Fibroblast of skin of left biceps (primary cell): Measurements from ENCODE around the gene LARP4.
"Not testable (repeated sequence)": the region's sequence is repeated elsewhere in the genome, so short reads cannot be mapped to it uniquely, and the experiment has no call there.

Source experiments
- DNase-seq, 2 experiments: peaks; one replicate each; pipeline ENCODE4 v3.0.0-alpha.2; 2013; ENCODE audit warnings: low read depth in 2 of 2

Gene LARP4

GRCh38 chr12:50401500-50402081 is 906 bp downstream of the LARP4 start:
- no peak for DNase-seq

DNA sequence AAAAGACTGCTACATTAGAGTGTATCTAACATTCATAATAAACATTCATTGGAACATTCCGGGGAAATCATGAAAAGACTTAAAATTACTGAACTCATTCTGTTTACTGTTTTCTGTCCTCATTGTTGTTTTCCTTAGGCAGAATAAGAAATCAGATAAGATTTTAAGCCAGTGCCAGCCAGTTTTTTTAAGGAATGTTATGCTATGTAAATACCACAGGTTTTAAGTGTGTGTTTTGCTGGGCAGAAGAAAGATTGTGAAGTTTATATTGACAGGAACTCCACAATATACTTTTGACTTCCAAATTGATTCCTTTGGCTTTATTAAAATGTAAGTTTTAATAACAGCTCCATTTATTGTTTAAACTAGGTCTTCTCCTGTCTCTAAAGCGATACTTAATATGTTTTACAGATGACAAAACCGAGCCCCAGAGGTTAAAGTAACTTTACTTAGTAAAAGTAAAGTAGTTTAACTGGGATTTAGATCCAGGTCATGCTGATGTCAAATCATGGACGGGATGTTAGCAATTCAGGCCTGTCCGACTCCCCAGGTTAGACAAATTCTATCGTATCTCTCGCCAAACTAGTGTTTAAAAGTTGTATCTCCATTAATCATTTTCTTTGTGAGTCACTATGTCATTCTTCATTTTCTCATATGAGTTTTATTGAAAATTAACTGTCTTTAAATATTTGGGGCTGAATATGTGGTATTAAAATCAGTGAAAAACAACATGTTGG is 1.7 kb downstream of the LARP4 start:
- DNase-seq = no peak

GRCh38 chr12:50403001-50403440 is 2.3 kb downstream of the LARP4 start:
- no peak for DNase-seq

- no peak for DNase-seq
Observed at GRCh38 chr12:50404307-50404706, 3.6 kb downstream of the LARP4 start.

DNA sequence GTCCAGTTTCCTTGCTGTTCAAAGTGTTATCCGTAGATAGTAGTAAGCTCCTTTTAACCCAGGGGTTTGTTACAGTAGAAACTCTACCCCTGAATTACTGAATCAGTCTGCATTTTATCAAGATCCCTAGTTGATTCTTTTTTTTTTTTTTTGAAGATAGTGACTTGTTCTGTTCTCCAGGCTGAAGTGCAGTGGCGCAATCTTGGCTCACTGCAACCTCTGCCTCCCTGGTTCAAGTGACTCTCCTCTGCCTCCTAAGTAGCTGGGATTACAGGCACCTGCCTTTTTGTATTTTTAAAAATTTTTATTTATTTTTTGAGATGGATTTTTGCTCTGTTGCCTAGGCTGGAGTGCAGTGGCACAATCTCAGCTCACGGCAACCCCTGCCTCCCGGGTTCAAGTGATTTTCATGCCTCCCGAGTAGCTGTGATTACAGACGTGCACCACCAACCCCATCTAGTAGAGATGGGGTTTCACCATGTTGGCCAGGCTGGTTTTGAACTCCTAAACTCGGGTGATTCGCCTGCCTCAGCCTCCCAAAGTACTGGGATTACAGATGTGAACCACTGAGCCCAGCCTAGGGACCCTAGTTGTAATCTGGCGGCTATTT is 10.5 kb downstream of the LARP4 start:
- no peak for DNase-seq

DNA sequence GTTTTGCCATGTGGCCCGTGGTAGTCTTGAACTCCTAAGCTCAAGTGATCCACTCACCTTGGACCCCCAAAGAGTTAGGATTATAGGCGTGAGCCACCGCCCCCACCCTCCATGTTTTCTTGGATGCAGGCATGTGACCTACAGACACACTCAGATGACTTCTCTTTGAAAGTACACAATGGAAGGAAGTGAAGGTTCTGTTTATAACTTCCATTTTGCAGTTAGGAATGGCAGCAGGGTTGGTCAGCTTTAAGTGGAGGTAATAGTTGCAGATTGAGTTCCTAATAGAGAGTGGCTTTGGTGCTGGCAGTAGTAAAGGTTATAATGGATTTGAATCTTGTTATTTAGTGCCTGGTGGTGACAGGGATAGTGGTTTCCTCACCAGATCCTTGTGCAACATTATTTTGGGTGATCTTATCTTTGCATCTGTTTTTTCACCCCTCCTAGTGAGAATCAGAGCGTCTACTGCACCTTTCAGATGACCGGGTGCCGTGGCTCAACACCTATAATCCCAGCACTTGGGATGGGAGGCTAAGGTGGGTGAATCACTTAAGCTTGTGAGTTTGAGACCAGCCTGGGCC is 15.3 kb downstream of the LARP4 start:
- no peak for DNase-seq

DNA sequence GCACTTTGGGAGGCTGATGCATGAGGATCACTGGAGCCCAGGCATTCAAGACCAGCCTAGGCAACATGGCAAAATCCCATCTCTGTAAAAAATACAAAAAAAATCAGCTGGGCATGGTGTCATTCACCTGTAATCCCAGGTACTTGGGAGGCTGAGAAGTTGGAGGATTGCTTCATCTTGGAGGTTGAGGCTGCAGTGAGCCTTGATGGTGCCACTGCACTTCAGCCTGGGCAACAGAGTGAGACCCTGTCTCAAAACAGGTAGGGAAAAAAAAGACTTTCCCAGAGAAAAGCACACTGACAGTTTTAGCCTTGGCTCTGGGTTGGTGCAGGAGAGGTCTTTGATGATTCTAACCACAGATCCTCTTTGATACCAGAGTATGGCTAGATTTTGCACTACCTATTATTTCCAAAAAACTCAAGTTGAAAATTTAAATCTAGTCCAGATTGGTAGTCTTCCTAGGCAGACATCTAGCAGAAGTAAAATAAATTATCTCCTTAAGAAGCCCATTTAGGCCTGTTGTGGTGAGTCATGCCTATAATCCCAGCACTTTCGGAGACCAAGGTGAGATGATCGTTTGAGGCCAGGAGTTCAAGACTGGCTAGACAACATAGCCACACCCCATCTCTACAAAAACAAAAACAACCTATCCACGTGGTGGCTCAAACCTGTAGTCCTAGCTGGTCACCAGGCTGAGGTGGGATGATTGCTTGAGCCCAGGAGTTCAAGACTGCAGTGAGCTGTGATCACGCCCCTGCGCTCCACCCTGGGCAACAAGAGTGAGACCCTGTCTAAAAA is 18.6 kb downstream of the LARP4 start:
- no peak for DNase-seq

DNA sequence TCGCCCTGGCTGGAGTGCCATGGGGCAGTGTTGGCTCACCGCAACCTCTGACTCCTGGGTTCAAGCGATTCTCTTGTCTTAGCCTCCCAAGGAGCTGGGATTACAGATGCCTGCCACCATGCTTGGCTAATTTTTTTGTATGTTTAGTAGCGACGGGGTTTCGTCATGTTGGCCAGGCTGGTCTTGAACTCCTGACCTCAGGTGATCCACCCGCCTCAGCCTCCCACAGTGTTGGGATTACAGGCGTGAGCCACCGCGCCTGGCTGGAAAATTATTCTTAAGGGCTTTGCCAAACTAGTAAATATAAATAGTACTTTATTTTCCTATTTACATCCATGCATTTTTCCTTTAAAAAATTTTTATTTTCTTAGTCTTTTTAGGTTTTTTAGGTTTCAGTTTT is 22.2 kb downstream of the LARP4 start:
- DNase-seq = not testable (repeated sequence)

DNA sequence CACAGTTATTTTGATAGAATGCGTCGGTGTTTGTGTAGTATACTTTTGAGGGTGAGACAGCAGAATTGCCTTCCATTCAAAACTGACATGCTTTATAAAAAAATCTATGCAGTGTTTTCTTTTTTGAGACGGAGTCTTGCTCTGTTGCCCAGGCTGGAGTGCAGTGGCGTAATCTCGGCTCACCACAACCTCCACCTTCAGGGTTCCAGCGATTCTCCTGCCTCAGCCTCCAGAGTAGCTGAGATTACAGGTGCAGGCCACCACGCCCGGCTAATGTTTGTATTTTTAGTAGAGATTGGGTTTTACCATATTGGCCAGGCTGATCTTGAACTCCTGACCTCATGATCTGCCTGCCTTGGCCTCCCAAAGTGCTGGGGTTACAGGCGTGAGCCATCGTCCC is 22.7 kb downstream of the LARP4 start:
- not testable (repeated sequence) for DNase-seq

DNA sequence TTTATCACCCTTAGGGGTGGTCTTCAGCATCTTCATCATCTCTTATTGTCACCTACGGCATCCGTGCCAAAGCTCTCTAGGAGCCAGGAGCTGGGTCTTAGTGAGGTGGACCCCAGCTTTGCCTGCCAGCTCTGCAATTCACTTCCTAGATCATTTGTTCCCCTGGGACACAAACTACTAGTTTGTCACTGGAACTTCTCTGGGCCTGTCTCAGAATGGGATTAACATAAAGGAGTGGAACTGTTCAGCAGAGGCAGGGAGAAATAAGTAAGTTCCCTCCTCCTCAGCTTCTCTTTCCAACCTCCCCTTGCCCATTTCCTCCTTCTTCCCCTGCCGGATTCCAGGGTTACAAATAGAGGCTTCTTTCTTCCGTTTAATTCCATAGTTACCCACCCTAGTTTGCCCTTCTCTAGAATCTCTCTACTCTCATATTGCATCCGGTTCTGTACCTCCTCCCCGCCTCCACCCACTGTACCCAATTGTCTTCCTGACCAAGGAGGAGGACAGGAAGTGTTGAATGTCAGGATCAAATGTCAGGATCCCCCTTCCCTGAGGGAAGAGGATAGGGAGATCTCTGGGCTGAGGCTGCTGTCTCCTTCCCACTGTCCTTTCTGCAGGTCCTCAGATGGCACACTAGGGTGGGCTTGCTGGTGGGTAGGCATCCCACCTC is 25.0 kb downstream of the LARP4 start:
- no peak for DNase-seq

GRCh38 chr12:50431656-50432055 is 31.0 kb downstream of the LARP4 start:
- DNase-seq = not testable (repeated sequence)

- no peak for DNase-seq
Observed at GRCh38 chr12:50440288-50440687, 39.6 kb downstream of the LARP4 start.

GRCh38 chr12:50441763-50442162 is 41.1 kb downstream of the LARP4 start:
- no peak for DNase-seq

DNA sequence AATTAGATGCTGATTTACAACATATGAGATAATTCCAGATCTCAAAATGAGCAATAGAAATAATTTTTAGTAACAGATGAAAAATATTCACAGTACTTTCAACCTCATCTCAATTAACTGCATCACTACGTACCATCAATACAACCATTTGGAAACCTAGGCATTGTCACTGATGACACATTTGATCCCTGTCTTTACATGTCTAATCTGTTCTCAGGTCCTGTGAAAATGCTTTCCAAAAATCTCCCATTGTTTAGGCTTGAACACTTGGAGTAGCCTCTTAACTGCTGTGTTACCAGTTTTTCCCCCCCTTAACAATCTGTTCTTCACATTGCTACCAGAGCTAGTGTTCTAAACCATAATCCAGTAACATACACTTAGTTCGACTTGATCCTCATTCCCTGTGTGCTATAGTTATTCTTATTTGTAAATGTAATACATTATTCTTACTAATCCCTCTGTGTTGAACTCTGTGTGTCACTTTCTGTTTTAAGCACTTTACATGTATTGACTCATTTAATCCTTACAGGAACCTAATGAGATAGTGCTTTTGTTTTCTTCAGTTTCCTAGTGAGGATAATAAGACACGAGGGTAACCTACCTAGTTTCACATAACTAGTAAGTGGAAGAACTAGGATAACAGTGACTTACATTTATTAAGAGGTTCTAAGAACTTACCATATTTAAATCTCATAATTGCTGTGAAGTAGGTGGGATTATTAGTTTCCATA is 41.7 kb downstream of the LARP4 start:
- DNase-seq = no peak

GRCh38 chr12:50449671-50450070 is 49.0 kb downstream of the LARP4 start:
- DNase-seq = not testable (repeated sequence)

- DNase-seq = no peak
Observed at GRCh38 chr12:50452795-50453194, 52.1 kb downstream of the LARP4 start.

DNA sequence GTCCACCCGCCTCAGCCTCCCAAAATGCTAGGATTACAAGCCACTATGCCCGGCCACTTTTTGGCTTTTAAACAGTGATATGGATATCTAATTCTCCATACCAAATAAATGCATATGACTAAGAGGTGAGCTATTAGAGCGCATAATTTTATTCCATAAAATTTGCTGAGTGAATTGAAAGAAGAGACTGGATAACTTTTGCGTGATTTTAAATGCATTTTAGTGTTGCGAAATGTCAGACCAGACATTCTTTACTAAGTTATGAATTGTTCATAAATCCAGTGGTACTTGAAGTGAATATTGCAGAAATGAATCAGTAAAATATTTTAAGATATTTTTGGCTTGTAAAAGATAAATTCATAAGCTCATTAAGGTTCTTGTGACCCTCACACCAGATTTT is 53.2 kb downstream of the LARP4 start:
- peak in 1 of 2 experiments; percentile 20 for DNase-seq

DNA sequence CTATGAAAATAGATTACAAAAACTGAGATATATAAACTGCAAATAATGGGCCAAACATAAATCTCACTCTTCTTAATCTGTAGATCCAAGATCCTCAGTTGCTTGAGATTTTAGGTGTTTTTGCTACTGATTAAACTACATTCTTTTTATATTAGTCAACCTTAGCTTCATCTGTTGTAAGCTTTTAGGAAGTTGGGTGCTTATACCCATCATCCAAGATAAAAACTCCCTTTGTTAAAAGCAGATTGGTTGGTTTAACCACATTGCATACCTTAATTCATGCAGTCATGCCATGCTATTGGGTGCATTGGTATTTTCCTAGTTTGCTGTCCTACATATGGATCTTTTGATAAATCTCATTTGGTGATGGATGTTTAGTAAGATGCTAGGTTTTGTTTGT is 57.9 kb downstream of the LARP4 start:
- DNase-seq = peak in 1 of 2 experiments; percentile 1

- no peak for DNase-seq
Observed at GRCh38 chr12:50467439-50467838, 66.8 kb downstream of the LARP4 start.

GRCh38 chr12:50477241-50477832 is 76.7 kb downstream of the LARP4 start:
- no peak for DNase-seq
